Endothelial cell of umbilical vein (primary cell): ENCODE results near the gene RNF186. TPM values are rescaled to one million over a fixed set of nuclear protein-coding genes. Genes with fewer than 3 reads are reported as not detected.

Experiments
- BruUV-seq: library from RNA; stranded (reverse); fragments of 400-500 nt; replicated peaks from 2 replicates; lab custom pipeline; 2021; lab: Mats Ljungman, UMichigan
- CTCF ChIA-PET: fragments of 300-600, 350-600 bp; sonication (Branson Sonifier 250); formaldehyde crosslinking; loops from one replicate; lab custom pipeline; 2021; ENCODE audit warnings: antibody characterized with exemption, inconsistent platforms; lab: Charles Lee
- POLR2A ChIA-PET: fragments of 300-600, 350-600 bp; sonication (Branson Sonifier 250); formaldehyde crosslinking; loops from one replicate; lab custom pipeline; 2021; ENCODE audit warnings: antibody characterized with exemption, inconsistent platforms; lab: Charles Lee
- DNase-seq: peaks from one replicate; pipeline ENCODE4 v3.0.0-alpha.2; 2011; ENCODE audit warnings: low read depth, low spot score
- FAIRE-seq: peaks from 2 replicates; lab custom pipeline; 2011; peaks lifted over from hg19 to GRCh38; lab: Jason Lieb, UNC
- H2AFZ ChIP-seq: 2 replicates; pipeline ENCODE4 v1.6.0; 2012; ENCODE audit warnings: low read depth, low read length, control low read depth, inconsistent platforms
- H3K27ac ChIP-seq: 2 replicates; pipeline ENCODE4 v1.5.1; 2011; ENCODE audit warnings: low read depth, mild to moderate bottlenecking, control low read depth, low read length, moderate library complexity; ENCODE audit not compliant: insufficient read depth
- H3K27me3 ChIP-seq, 2 experiments: 2 replicates each; pipeline versions ENCODE4 v1.6.0 to v1.6.1; 2011; ENCODE audit warnings: low read length in 2 of 2, mixed read lengths in 1 of 2; ENCODE audit not compliant: control insufficient read depth in 2 of 2, insufficient read depth in 2 of 2
- H3K36me3 ChIP-seq, 2 experiments: 2 replicates in 1 of 2; 3 replicates in 1 of 2; pipeline ENCODE4 v1.5.1; 2011; ENCODE audit warnings: low read length in 2 of 2, mild to moderate bottlenecking in 1 of 2, moderate library complexity in 1 of 2; ENCODE audit not compliant: control insufficient read depth in 2 of 2, insufficient read depth in 2 of 2; ENCODE audit errors: extremely low read depth in 1 of 2
- H3K4me1 ChIP-seq: 3 replicates; pipeline ENCODE4 v1.5.1; 2011; ENCODE audit warnings: mild to moderate bottlenecking, low read length; ENCODE audit not compliant: control insufficient read depth, insufficient read depth; ENCODE audit errors: extremely low read depth
- H3K4me2 ChIP-seq: 2 replicates; pipeline ENCODE4 v1.6.1; 2011; ENCODE audit warnings: low read length, control low read depth, mixed read lengths; ENCODE audit not compliant: insufficient read depth
- H3K4me3 ChIP-seq, 3 experiments: fragments of 200-600 bp in 1 of 3; sonication (generic), shearing (Covaris generic) in 1 of 3; replicated peaks in 1 of 3; 2 replicates each; pipeline ENCODE4 v1.5.1; 2011 to 2016; ENCODE audit warnings: control low read depth in 3 of 3, low read length in 3 of 3, mild to moderate bottlenecking in 2 of 3, inconsistent platforms in 1 of 3, low read depth in 1 of 3, moderate library complexity in 1 of 3; ENCODE audit not compliant: insufficient read depth in 1 of 3
- H3K79me2 ChIP-seq: 2 replicates; pipeline ENCODE4 v1.6.0; 2012; ENCODE audit warnings: low read length, inconsistent platforms; ENCODE audit not compliant: control insufficient read depth, insufficient read depth
- H3K9ac ChIP-seq: replicated peaks from 2 replicates; pipeline ENCODE3; 2011; ENCODE audit warnings: low read length, control low read depth; ENCODE audit not compliant: insufficient read depth; ENCODE audit errors: extremely low read depth
- H3K9me1 ChIP-seq: replicated peaks from 3 replicates; pipeline ENCODE4 v1.6.0; 2011; ENCODE audit warnings: mild to moderate bottlenecking, low read length; ENCODE audit not compliant: control insufficient read depth, insufficient read depth; ENCODE audit errors: extremely low read depth
- H3K9me3 ChIP-seq: replicated peaks from 2 replicates; pipeline ENCODE4 v1.5.1; 2012; ENCODE audit warnings: low read length, inconsistent platforms; ENCODE audit not compliant: control insufficient read depth, insufficient read depth
- H4K20me1 ChIP-seq: replicated peaks from 2 replicates; pipeline ENCODE3; 2011; ENCODE audit warnings: mild to moderate bottlenecking, low read length; ENCODE audit not compliant: control insufficient read depth, insufficient read depth; ENCODE audit errors: extremely low read depth
- CTCF ChIP-seq, 2 donors: IDR thresholded peaks; 1 replicate in 1 of 2; 2 replicates in 1 of 2; pipeline ENCODE4 v1.5.1; 2011; ENCODE audit warnings: low read length in 2 of 2, mild to moderate bottlenecking in 2 of 2, moderate library complexity in 2 of 2, control low read depth in 1 of 2, inconsistent platforms in 1 of 2, low read depth in 1 of 2; ENCODE audit not compliant: insufficient read depth in 1 of 2; ENCODE audit errors: extremely low read depth in 1 of 2
- FOS ChIP-seq: IDR thresholded peaks from 2 replicates; pipeline ENCODE4 v1.6.1; 2011; ENCODE audit warnings: mild to moderate bottlenecking, low read length, moderate library complexity, borderline replicate concordance; ENCODE audit not compliant: insufficient read depth
- JUN ChIP-seq: IDR thresholded peaks from 2 replicates; pipeline ENCODE4 v1.6.1; 2011; ENCODE audit warnings: borderline replicate concordance, low read depth; ENCODE audit not compliant: insufficient read length, insufficient read depth
- MAX ChIP-seq: IDR thresholded peaks from 2 replicates; pipeline ENCODE4 v1.6.1; 2011; ENCODE audit not compliant: insufficient read depth, insufficient read length
- dilution Hi-C: fragments of 300-500 bp; cut with MboI; formaldehyde crosslinking; loops from one replicate; pipeline ENCODE4 v1.15.0; 2019; ENCODE audit warnings: low sequenced_read_pairs; ENCODE audit not compliant: extremely low pct_ligation_motif_present
- intact Hi-C: fragments of 100-400 bp; cut with micrococcal nuclease; formaldehyde crosslinking; loops from one replicate; pipeline ENCODE4 v1.10.0; 2022
- polyA plus RNA-seq, 4 experiments: library from polyadenylated mRNA; depleted of rRNA in 3 of 4; stranded (reverse) in 3 of 4; unstranded in 1 of 4; fragments of >200 nt; gene quantifications; 2 replicates each; pipeline versions ENCODE4 v1.2.1 to v1.2.3, GENCODE V29; 2011 to 2012; ENCODE audit warnings: missing spikeins in 1 of 4
- total RNA-seq: library from RNA; stranded (reverse); gene quantifications from 2 replicates; pipeline ENCODE4 v1.2.3, GENCODE V29; 2021

Gene RNF186
- total and polyA plus RNA-seq, 2 donors (not counting 3 experiments of a cell fraction or from before 2014, with no cell fraction given) = not detected

GRCh38 chr1:19804831-19805251 is 10.2 kb downstream of the RNF186 start:
- Histone ChIP-seq H3K4me1 (peaks cover 3% of the 10 kb centered on the region), H2AFZ (no peak overlapping the region), H3K9me3 (no peaks in the 10 kb centered on the region), H3K4me3 (no peak overlapping the region), H4K20me1 (no peaks in the 10 kb centered on the region), H3K9me1 (no peaks in the 10 kb centered on the region), H3K4me2 (no peak overlapping the region), H3K79me2 (no peaks in the 10 kb centered on the region), H3K36me3 (no peaks in the 10 kb centered on the region), H3K27me3 (no peaks in the 10 kb centered on the region), H3K27ac (no peak overlapping the region), H3K9ac (no peak overlapping the region)
- intact Hi-C loops = no loop called here
- CTCF ChIA-PET = interaction anchor here (1.0 to 3.2 kb wide), 4 partner anchors 39 to 143 kb away, joined by 4 to 8 read pairs (median 6); partner anchors contain the start of gene OTUD3
- dilution Hi-C loops = no loop called here
- DNase-seq (no peak), FAIRE-seq (no peak)
- BruUV-seq = no TSS peak
- POLR2A ChIA-PET = no interaction called here
- TF ChIP-seq JUN = no peak
- no peak for TF ChIP-seq MAX
- no peak for TF ChIP-seq CTCF (IDR thresholded peaks at IDR 0.05; ENCODE audit: extremely low read depth in 1 of 2, insufficient read depth in 1 of 2, low read depth in 1 of 2, low read length in 2 of 2)
- no peak for TF ChIP-seq FOS

- H4K20me1 ChIP-seq = no peaks in the 10 kb centered on the region
- no peaks in the 10 kb centered on the region for H3K9me3 ChIP-seq
- no peaks in the 10 kb centered on the region for H3K9me1 ChIP-seq
- H3K27ac ChIP-seq = no peak overlapping the region
- no peak for TF ChIP-seq CTCF (IDR thresholded peaks at IDR 0.05; ENCODE audit: extremely low read depth in 1 of 2, insufficient read depth in 1 of 2, low read depth in 1 of 2, low read length in 2 of 2)
- ChIA-PET CTCF (interaction anchor here (1.1 kb wide), 1 partner anchor 41 kb away, joined by 3 read pairs; no protein-coding TSS in a partner anchor), POLR2A (no interaction called here)
- H3K27me3 ChIP-seq = no peaks in the 10 kb centered on the region
- no peak for DNase-seq
- H3K4me3 ChIP-seq = no peak overlapping the region
- peaks cover 9% of the 10 kb centered on the region for H3K4me1 ChIP-seq
- intact Hi-C loops = no loop called here
- BruUV-seq = no TSS peak
- no peak overlapping the region for H3K4me2 ChIP-seq
- H3K36me3 ChIP-seq = no peaks in the 10 kb centered on the region
- no peaks in the 10 kb centered on the region for H3K79me2 ChIP-seq
- no peak overlapping the region for H2AFZ ChIP-seq
- no peak overlapping the region for H3K9ac ChIP-seq
- dilution Hi-C loops = no loop called here
- no peak for FAIRE-seq
Observed at GRCh38 chr1:19802269-19802668, 12.8 kb downstream of the RNF186 start.
